Lower leg skin (tissue), 3 donors: ENCODE results near the gene STOML1.

Experiments used
- POLR2A ChIP-seq, 2 donors: fragments of 450-650 bp; IDR thresholded peaks; one replicate each; pipeline ENCODE4 v1.6.1; 2016 to 2017; ENCODE audit warnings: antibody characterized with exemption in 2 of 2, mild to moderate bottlenecking in 1 of 2, moderate library complexity in 1 of 2
- TF ChIP-seq, protein P1 (sequence below), 3 donors: fragments of 450-650 bp; IDR thresholded peaks; one replicate each; pipeline ENCODE4 v1.5.1; 2016; ENCODE audit warnings: antibody characterized with exemption in 3 of 3, mild to moderate bottlenecking in 3 of 3, moderate library complexity in 2 of 3

DNA sequence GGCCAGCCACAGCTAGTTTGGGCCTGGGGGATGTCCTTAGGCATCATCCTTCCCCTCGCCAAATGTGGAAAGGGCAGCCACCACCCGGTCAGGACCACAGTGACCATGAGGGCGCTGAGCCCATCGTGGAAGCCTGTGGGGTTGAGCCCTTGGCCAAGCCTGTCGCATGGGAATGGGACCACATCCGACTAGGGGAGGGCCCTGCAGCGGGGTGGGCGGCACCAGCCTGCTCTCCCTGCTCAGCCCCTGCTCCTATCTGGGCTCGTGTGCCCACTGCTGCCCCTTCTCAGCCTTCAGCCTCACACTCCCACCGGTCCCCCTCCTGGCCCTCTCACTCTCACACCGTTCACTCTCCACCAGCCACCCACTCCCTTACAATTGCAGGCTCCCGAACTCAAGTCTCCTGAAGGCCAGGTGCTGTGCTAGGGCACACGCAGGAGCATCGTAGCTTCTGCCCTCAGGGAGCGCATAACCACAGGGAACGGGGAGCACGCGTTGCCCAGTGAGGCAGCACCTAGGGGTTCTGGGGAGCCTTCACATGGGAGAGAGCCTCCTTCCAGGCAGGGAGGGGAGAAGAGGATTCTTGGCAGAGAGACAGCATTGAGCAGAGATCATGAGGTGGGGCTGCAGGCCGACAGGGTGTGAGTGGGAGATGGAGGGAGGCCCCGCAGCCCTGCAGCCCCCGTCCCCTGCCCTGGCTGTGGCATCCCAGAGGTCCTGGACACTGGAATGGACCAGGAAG is 39.8 kb downstream of the STOML1 start:
- TF ChIP-seq, protein P1, sequence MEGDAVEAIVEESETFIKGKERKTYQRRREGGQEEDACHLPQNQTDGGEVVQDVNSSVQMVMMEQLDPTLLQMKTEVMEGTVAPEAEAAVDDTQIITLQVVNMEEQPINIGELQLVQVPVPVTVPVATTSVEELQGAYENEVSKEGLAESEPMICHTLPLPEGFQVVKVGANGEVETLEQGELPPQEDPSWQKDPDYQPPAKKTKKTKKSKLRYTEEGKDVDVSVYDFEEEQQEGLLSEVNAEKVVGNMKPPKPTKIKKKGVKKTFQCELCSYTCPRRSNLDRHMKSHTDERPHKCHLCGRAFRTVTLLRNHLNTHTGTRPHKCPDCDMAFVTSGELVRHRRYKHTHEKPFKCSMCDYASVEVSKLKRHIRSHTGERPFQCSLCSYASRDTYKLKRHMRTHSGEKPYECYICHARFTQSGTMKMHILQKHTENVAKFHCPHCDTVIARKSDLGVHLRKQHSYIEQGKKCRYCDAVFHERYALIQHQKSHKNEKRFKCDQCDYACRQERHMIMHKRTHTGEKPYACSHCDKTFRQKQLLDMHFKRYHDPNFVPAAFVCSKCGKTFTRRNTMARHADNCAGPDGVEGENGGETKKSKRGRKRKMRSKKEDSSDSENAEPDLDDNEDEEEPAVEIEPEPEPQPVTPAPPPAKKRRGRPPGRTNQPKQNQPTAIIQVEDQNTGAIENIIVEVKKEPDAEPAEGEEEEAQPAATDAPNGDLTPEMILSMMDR (IDR thresholded peaks at IDR 0.05) = no peak
- TF ChIP-seq POLR2A (IDR thresholded peaks at IDR 0.05) = no peak
